Endothelial cell of hepatic sinusoid (primary cell): ENCODE measurements around the gene EXTL1.

Experiments
- in situ Hi-C: cut with HindIII; loops from 2 replicates; pipeline ENCODE4 v1.10.0; 2017; ENCODE audit warnings: low sequenced_read_pairs

Gene EXTL1

DNA sequence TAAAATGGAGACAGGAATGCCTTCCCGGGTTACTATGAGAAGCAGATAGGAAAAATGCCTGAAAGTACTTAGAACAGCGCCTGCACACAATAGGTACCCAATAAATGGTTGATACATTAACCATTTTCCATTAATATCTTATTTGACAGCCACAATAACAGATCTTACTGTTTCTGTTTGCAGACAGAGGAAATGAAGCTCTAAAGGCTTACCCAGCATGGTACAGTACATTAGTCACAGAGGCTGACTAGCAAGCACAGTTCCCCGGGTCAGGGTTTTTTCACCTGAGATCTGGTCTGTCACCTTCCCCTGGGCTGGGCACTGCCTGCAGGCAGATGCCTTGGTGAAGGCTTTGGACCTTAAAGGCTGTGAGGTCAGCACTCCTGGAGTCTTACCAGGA, 43.0 kb downstream of the EXTL1 start:
- in situ Hi-C loops: no loop called here

DNA sequence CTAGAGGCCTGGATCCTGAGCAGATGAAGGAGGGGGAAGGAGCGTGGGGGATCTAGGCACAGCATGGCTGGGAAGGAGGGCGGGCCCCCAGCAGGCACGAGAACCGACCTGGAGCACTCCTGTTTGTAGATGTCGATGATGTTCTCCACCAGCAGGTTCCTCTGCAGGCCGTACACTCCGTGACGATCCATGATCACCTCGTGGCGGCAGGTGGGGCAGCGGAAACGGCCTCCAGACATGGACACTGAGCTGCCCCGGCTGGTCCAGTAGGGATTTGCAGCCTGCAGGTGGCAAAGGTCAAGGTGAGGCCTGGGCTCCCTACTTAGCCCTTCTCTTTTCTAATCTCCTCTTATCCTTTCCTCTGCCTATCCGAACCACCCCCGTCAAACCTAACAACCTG, 44.6 kb downstream of the EXTL1 start:
- in situ Hi-C loops: no loop called here

DNA sequence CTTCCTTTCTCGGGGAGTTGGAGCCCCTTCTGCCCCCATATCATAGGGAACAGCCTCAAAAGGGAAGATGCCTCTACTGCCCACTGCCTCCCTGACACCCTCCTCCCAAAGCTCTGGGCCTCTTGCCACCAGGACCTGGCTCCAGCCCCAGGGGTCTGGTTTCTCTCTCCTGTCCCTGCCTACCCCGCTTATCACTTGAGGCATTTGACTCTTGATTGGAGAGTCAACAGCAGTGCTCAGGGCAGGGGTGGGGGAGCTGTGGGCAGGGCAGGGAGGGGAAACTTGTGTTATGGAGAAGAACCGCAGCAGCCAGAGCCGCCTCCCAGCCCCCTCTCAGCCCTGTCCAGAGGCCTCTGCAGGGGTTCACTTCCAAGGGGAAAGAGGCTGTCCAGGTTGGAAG, 45.3 kb downstream of the EXTL1 start:
- in situ Hi-C loops: no loop called here

DNA sequence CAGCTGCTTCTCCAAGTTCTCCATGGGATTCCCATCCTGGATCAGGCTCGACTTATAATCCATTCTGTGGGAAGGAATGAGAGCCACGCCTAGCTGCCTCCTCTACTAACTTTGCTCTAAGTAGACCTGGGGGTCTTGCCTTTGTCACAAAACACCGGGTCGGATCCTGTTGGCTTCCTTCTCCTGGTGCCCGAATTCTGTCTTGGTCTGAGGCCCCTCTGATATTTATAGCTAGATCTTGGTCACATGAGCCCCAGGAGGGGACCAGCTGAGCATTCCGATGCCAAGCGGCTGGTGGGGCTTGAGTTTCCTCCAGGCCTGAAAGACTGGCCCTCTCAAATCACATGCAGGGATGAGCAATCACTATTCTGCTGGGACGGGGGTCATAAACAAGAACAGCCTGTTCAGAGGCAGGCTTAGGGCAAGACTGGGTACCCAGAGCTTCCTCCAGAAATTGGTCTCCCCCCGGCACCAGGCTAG, 45.9 kb downstream of the EXTL1 start, which contains the start of gene TRIM63:
Gene TRIM63 (minus strand): TSS at position 199 of the 480 bp plus-strand sequence. CDS start 136 bp downstream, at position 63.
- in situ Hi-C loops: no loop called here

DNA sequence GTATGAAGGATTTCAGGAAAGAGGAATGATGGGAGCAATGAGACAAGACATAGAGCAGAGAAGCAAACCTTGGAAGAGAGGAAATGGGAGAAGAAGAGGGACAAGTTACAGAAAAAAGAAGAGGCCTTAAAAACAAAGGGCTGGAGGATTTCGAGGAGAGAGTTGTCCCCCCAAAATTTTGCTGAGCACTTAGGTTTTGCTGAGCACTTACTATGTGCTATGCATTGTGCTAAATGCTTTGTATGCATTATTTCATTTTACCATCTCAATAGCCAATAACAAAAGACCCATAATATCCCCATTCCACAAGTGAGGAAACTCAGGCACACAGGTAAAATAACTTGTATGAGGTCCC, 48.3 kb downstream of the EXTL1 start:
- in situ Hi-C loops: loop anchor here (5.0 kb wide), 1 partner anchor 97 kb away; the partner anchor contains the start of genes C1orf232 and ZNF593

DNA sequence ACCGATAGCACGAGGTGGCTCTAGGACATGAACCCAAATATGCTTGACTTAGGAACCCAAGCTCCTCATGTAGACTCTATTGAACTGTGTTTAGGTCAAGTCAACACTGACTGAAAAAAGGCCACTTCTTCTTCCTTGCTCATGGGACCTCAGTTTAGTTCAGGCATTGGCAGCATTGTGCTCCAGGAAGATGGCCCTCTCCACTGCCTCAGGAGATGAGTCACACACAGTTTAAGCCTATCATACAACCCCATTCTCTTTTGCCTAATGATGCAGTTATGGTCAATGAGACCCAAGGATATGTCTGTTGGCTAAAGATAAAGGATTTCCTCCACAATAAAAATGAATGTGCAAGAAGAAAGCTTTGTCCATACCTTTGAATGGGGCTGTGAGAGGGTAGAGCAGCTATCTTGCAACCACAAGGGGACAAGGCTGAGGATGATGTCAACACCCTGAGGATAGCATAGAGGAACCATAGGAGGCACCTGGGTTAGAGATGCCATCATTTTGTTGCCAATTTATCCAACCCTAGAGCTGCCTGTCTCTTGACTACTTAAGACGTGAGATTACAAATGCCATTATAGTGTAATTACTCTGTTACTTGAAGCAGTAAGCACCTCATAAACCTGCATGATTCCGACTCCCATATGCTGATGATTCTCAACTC, 48.9 kb downstream of the EXTL1 start:
- in situ Hi-C loops: loop anchor here (5.0 kb wide), 1 partner anchor 97 kb away; the partner anchor contains the start of genes C1orf232 and ZNF593

DNA sequence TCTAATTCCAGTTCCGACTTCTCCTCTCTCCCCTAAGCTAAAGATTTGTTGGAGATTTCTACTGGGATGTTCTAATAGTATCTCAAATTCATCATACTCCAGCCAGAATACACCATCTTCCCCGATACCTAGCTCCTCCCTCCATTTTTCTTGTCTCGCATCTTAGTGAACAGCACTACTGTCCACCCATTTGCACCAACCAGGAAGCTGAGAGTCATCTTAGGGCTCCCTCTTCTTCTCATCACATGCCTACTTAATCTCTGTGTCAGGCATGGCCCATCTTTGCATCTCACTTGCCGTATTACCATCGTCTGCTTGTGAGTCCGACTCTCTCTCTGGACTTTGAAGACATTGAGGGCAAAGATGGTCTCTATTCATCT, 49.4 kb downstream of the EXTL1 start:
- in situ Hi-C loops: loop anchor here (5.0 kb wide), 1 partner anchor 96 kb away; the partner anchor contains the start of genes C1orf232 and ZNF593

DNA sequence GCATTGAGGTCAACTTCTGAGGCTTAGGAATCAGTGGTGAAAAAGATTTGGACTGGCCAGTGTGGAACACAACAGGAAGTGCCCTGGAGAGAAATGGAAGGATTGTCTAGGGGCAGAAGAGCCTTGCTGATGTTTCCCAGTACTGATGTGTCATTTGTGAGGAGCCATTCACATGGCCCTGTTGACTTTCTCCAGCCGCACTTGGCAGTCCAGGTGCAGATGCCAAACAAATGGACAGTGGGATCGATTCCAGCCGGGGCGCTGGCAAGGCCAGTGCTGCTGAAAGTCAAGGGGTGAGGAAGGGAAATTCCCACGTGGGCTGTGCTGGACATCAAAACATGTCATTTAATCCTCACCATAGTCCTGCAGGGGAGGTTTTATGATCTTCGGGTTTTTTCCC, 50.7 kb downstream of the EXTL1 start:
- in situ Hi-C loops: loop anchor here (5.0 kb wide), 1 partner anchor 95 kb away; the partner anchor contains the start of genes C1orf232 and ZNF593

DNA sequence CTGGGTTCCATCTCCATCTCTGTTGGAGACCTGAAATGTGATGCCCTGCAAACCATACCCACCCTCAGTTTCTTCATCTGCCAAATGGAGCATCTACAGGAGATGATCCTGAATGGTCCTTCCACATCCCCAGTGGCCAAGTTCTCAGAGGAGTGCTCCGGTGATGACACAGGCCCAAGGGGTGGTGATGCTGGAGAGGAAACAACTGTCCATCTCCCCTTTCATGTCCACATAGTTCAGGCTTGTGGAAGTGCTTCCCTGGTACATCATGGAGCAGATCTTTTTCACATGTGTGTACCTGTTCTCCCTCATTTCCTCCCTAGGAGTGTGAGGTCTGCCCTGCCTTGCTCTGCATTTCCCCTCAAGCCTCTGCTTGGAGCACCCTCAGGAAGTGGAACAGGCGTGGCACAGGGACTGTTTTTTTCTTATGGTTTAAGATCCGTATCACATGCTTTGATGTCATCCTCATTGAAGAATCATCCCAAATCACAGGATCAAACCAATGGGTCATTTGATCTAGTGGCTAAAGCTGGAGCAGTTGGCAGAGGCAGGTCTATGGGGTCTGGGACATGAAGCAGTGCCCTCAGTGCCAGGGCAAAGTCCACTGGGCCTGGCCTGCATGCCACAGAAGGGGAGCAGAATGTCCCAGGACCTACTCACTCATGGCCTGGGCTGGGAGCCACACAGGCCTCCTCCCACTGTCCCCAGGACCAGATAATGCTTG, 54.0 kb downstream of the EXTL1 start:
- in situ Hi-C loops: no loop called here

DNA sequence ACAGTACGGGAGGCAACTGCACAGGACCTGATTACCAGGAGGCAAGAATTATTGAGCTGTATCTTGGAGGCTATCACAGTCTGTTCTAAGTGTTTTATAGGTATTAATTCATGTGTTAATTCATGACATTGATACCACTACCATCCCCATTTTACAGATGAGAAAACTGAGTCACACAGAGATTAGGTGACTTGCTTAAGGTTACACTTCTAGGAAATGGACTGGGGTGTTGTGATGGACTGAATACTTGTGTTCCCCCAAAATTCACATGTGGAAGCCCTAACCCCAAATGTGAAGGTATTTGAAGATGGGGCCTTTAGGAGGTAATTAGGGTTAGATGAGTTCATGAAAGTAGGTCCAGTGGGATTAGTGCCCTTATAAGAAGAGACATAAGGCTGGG, 55.9 kb downstream of the EXTL1 start:
- in situ Hi-C loops: no loop called here

DNA sequence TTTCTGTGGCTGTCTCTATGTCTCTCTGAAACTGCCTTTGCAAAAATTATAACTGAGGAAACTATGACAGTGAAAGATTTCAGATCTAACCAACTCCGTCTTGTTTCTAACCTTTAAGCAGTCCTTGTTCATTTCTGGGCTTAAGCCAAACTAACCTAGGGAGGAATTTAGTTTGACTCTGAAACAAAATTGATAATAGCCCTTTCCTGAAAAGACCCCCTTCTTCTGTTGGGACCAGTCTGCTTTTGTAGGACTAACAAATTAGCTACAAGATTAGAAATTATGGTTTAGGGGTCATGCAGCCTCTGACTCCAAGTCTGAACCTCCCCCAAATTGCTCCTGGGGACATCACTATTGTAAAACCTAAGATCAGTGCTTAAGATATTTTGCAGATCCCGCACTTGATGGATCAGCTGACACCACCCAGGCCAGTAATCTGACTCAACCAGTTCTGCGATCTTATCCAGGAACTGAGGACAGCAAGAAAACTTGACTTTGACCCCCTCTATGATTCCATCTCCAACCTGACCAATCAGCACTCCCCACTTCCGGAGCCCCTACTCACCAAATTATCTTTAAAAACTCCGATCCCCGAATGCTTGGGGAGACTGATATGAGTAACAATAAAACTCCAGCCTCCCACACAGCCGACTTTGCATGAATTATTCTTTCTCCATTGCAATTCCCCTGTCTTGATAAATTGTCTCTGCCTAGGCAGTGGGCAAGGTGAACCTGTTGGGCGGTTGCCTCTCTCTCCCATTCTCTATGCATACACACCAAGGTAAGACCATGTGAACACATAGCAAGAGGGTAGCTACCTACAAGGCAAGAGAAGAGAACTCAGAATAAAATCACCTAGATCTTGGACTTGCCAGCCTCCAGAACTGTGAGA, 57.0 kb downstream of the EXTL1 start:
- in situ Hi-C loops: no loop called here

DNA sequence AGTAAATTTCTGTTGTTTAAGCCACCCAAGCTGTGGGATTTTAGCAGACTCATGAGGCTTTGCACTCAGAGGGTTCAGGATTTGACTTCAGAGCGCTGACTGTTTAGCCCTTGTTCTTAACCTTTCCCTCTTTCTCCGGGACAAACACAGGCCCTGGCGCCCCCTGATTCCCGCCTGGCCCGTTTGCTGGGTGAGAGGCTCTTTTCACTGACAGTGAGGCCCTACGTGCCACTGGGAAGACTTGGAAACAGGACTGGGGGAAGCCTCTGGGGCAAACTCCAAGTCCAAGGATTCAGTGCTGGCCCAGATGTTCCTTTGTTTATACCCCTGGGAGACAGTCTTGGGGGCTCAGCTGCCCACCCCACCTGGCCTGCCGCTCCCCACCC, 57.6 kb downstream of the EXTL1 start:
- in situ Hi-C loops: no loop called here

DNA sequence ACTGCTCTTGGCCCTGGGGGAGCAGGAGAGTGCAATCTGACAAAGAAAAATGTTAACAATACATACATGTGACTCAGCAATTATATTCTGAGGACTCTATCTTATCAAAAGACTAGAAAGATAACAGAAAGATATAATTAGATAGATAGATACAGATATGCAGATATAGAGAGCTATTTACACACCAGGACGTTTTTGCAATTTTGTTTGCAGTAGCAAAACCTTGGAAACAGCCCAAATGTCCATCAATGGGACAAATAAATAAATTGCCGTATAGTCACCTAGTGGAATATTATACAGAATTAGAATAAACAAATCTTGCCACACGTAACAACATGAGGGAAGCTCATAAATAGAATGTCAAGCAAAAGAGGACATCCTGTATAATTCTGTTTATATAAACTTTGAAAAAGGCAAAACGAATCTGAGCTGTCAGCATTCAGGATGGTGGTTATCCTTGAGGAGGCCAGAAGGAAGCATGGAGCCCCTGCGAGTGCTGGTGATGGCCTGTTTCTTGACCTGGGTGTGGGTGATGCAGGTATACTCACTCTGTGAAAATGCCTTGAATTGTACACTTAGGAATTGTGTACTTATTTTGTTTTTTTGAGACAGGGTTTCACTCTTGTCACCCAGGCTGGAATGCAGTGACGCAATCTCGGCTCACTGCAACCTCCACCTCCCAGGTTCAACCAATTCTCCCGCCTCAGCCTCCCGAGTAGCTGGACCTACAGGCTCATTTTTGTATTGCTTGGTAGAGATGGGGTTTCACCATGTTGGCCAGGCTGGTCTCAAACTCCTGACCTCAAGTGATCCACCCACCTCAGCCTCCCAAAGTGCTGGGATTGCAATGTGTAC, 58.6 kb downstream of the EXTL1 start:
- in situ Hi-C loops: no loop called here

DNA sequence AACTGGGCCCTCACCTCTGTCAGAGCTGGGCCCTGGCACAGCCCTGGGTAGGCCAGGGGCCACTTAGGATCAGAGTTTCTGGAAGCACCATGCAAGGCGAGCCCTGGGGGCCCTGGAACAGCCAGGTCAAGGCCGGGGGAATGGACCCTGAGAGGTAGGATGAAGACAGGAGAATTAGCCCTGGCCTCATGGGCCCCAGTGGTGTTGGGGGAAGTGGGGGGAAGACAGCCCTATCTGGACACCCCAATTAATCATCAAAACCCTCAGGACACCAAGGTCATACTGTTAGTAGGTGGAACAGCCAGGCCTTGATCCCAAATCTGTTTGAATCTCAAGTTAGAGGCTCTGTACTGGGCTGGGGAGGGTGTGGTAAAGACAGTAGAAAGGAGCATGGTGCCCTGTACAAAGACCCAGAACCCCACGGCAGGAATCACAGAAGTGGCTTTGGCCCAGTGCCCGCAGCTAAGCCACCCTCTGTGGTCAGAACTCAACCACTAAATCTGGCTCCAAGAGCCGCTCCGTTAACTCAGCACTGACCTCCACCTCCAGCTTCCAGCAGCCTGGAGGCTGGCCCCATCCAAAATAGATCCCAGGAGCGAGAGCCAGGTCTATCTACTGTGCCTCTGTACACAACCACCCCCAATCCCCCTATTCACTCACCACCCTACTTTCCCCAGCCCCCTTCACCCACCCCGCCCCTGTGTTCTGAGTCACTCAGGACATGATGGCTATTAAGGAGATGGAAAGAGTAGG, 59.9 kb downstream of the EXTL1 start:
- in situ Hi-C loops: no loop called here

DNA sequence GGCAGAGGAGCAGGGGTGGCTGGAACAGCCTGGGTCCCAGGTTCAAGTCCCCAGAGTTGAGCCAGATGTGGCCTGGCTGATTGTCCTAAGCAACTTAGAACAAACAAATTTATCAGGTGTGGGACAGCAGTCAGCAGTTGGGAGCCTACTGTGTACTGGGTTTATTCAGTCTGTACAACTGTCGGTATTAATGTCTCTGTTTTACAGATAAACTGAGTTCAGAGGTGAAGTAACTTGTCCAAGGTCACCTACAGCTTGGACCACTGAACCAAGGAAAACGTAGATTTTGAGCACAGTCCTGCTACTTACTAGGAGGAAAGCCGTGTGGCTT, 60.4 kb downstream of the EXTL1 start:
- in situ Hi-C loops: no loop called here

DNA sequence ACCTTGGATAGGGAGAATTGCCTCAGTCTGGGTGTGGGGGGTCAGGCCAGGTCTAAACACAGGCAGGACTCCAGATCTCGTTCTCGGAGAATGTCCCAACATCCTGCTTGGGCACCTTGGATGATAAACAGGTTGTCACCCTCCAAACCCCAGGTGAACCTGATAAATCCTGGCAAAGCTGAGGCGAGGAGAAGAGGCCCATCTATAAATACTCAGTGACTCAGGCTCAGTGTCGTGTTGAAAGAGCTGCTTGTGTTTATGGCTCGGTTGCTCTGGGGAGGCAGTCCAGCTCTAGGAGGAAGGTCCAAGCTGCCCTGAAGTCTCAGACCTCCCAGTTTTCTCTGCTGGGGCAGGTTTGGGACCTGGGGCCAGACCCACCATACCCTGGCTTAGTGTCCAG, 61.6 kb downstream of the EXTL1 start:
- in situ Hi-C loops: no loop called here

DNA sequence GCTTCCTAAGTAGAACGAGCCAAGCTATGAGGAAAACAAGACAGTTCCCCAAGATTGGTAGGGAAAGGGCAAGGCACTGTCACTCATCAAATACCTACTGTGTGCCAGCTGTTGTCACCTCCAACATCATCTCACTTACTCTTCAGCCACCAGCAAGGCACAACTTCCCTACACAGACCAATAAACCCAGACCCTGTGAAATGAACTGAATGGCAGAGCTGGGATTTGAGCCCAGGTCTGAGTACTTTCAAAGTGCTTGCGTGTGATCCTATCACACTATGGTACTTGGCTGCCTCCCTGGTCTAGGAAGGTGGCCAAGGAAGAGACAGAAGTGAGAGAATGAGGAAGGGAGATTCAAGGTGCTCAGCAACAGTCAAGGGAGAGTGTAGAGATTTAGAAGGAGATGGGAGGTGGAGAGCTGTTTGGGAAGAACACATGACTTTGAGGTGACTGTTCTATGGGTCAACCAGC, 62.6 kb downstream of the EXTL1 start:
- in situ Hi-C loops: no loop called here

DNA sequence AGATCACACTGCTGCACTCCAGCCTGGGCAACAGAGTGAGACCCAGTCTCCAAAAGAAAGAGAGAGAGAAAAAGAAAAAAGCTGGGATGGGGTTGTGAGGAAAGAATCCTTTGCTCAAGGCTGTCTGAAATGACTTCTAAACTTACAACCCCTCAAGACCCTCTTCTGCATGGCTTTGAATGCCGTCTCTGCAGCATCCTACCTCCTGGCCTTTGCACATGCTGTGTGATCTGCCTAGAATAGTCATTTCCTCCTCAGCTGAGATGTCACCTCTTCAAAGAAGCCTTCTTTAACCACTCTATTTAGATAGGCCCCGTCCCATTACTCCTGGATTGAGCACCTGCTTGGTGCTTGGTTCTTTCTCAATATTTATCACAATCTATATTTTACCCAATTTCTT, 63.3 kb downstream of the EXTL1 start:
- in situ Hi-C loops: no loop called here
